Esophagus muscularis mucosa (tissue), 3 donors: ENCODE measurements around the gene OR2B2.
"Not testable (repeated sequence)": the region's sequence is repeated elsewhere in the genome, so short reads cannot be mapped to it uniquely, and the experiment has no call there.

Source experiments
- CTCF ChIP-seq, 3 experiments: fragments of 200-600 bp in 2 of 3; fragments of 450-650 bp in 1 of 3; sonication (generic) in 2 of 3; IDR thresholded peaks; one replicate each; pipeline ENCODE4 v1.5.1; 2017 to 2019; ENCODE audit warnings: antibody characterized with exemption in 3 of 3, mild to moderate bottlenecking in 2 of 3, moderate library complexity in 1 of 3
- POLR2A ChIP-seq: fragments of 450-650 bp; IDR thresholded peaks from one replicate; pipeline ENCODE4 v1.6.1; 2017; ENCODE audit warnings: antibody characterized with exemption, moderate library complexity, mild to moderate bottlenecking, low read depth

GRCh38 chr6:27943072-27943471, 30.9 kb upstream of the OR2B2 start:
- TF ChIP-seq POLR2A; CTCF (IDR thresholded peaks at IDR 0.05): not testable (repeated sequence)
